ENCODE measurements around the gene HINT3. TPM values are rescaled to one million over a fixed set of nuclear protein-coding genes. Genes with fewer than 3 reads are reported as not detected.
"Not testable (repeated sequence)": the region's sequence is repeated elsewhere in the genome, so short reads cannot be mapped to it uniquely, and the experiment has no call there.

The HINT3 gene
- total RNA-seq, 1 donor from 2014 or later = 8.5 TPM

DNA sequence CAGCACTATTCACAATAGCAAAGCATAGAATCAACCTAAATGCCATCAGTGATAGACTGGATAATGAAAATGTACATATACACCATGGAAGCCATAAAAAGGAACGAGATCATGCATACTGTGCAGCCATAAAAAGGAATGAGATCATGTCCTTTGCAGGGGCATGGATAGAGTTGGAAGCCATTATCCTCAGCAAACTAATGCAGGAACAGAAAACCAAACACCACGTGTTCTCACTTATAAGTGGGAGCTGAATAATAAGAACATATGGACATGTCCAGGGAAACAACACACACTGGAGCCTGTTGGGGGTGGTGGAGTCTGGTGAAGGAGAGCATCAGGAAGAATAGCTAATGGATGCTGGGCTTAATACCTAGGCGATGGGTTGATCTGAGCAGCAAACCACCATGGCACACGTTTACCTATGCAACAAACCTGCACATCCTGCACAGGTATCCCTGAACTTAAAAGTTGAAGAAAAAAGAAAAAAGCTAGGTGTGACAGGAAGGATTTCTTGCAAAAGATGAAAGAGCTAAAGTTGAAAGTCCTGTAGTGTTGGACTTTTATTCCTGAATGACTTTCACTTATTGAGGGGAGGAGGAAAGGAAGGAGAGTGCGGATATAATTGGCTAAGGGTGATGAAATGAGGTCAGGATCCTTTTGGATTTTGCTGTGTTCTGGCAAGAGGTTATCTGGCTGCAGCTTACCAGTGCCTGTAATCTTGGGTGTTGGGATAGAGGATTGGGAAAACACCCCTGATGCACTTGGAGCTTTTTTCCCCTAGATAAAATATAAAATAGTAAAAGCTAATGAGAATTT is 38.3 kb downstream of the HINT3 start:
- intact Hi-C loops (cut with micrococcal nuclease) = loop anchor here (5.0 kb wide), 3 partner anchors 347 to 1272 kb away; partner anchors contain the start of genes CENPW and RNF146

DNA sequence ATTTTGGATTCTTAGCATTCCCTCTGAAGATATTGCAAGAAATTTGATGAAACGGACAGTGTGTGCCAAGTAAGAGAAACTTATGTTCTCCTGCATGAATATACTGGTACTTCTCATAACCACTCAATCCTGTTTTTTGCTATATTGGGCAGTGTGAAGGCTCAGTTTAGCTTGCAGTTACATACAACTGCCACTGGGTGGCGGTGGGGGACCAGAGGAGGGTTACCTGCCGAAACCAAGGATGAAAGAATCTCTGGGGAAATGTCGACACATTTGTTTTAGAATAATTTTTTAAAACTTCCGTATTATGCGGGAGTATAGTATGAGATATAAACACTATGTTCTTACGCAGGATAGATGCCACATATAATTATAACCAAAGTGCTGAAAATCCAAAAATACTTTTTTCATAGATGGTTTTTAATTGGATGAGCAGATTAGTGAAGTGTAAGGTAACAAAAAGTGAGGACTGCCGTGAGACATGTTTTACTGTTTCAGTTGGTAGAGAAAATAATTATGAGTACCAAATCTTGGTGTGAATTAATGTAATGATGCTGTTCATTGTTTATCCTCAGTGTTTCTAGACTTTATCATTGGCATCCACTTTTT is 39.5 kb downstream of the HINT3 start:
- intact Hi-C loops (cut with micrococcal nuclease) = loop anchor here (1.0 to 5.0 kb wide), 5 partner anchors 175 to 1271 kb away; partner anchors contain the start of genes CENPW and RNF146

DNA sequence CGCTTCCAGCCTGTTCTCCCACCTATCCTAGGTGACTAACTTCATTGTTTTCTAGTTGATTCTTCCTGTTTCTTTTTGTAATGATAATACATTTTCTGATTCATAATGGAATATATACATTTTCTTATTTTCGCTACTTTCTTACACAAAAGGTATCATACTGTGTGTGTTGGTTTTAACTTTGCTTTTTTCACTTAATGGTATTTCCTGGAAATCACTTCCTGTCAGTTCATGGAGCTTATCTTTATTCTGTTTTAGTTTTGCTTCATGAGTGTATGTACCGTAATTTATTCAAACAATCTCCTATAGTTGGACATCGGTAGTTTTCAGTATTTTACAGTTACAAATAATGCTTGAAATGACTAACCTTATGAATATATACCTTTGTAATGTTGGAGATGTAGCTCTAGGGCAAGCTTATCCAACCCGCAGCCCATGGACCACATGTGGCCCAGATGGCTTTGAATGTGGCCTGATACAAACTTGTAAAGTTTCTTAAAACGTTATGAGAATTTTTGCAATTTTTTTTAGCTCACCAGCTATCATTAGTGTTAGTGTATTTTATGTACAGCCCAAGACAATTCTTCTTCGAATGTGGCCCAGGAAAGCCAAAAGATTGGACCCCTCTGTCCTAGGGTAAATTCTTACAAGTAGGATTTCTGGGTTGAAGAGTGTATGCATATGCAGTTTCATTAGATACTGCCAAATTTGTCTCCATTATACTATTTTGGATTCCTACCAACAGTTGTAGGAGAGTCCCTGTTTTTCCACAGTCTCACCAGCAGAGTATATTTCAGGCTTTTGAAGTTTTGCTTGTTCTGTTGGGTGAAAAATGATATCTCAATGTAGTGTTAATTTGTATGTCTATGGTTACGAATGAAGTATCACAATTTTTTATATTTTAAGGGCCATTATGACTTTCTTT is 46.4 kb downstream of the HINT3 start:
- intact Hi-C loops (cut with micrococcal nuclease) = no loop called here

GRCh38 chr6:126007800-126008199 is 51.2 kb downstream of the HINT3 start:
- intact Hi-C loops (cut with micrococcal nuclease) = no loop called here

DNA sequence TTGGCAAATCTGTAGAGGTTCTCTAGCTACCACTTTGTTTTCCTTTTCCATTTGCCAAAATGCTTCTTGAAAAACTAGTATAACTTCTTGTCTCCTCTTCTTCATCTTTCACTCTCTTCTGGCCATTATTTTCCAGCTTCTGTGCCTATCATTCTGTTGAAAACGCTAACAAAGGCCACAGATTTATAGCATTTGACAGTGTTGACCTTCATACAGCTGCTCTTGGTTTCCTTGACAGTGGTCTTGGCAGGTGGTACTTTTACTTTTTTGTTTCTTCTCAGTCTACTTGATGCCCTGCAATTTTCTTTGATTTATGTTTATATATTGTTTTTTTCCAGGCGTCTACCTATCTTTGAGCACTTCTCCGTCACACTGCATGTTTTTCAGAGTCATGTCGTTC is 53.5 kb downstream of the HINT3 start:
- intact Hi-C loops (cut with micrococcal nuclease) = no loop called here

DNA sequence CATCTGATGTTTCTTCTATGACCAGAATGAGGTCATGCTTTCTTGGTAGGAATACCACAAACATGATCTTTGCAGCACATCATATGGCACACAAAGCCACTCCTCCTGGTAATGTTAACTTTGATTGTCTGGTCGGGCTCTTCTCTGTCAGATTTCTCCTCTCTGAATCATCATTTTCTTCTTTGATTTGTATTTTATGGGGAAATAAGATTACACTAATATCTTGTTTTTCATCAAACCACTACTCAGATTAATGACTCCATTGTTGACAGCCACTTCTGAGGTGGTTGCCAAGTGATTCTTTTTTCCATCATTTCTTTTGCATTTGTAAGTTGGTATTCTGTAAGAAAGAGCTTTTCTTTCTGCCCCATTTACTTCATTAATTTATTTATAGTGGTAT is 59.3 kb downstream of the HINT3 start:
- intact Hi-C loops (cut with micrococcal nuclease) = no loop called here

DNA sequence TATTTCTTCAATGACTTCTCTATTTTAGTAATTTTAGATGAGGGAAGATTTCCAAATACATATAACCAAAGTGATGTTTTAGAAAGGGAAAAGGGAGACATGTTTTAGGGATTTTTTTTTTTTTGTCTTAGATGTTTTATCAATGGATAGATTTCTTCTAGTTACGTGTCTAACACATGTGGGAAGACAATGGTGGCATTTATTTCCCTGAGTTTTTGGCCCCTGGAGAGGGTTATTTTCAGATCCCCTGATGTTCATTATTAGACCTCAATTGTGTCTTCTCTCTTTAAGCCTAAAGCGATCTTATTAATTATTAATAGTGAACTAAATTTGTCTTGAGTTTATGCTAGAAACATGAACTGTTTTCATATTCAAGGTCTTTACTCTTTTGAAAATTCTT is 60.0 kb downstream of the HINT3 start:
- intact Hi-C loops (cut with micrococcal nuclease) = no loop called here

DNA sequence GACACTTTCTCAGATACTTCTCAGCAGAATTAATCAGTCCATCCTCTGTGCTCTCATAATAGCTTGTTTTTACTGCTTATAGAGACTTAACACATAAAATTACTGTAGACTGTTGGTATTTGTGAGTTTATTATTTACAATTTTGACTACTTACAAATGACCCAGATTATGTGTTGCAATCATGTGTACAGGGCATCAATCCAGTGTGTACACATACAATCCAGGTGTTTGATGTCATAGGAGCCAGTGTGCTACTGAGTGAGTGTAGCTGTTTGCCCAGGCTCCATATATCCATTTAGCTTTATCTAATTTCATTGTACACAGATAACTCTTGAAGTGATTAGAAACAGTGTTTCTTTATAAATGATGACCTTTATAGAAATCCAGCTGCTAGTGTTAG is 61.1 kb downstream of the HINT3 start:
- intact Hi-C loops (cut with micrococcal nuclease) = no loop called here

GRCh38 chr6:126020305-126021050 is 63.9 kb downstream of the HINT3 start:
- intact Hi-C loops (cut with micrococcal nuclease) = no loop called here

DNA sequence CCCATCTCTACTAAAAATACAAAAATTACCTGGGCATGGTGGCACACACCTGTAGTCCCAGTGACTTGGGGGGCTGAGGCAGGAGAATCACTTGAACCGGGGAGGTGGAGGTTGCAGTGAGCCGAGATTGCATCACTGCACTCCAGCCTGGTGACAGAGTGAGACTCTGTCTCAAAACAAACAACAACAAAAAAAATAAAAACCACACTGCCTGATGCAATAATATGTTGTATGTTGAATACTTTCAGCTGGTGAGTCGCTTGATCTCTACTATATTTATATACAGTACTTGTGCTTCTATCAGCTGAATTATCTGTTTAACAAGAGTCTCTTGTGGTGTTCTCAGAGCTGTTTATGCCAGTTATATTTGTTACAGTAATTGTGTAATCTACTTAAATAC is 66.9 kb downstream of the HINT3 start:
- intact Hi-C loops (cut with micrococcal nuclease) = not testable (repeated sequence)

- intact Hi-C loops (cut with micrococcal nuclease) = no loop called here
Measured at GRCh38 chr6:126026001-126026400, 69.4 kb downstream of the HINT3 start.

DNA sequence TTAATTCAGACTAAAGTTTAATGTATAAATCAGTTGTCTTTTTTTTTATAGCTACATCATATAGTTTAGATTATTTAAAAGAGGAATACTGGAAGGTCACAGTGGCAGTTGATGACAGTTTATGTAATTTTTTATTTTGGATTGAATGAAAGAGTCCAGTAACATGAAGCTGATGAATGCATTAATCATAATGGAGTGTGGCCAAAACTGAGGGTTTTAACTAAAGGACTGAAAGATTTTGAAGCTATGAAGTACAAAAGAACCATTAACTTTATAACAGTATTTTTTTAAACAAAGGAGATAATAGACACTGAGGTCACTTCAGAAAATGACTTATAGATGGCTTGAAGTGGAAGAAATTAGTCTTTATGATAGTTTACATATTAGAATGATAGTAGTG is 71.0 kb downstream of the HINT3 start:
- intact Hi-C loops (cut with micrococcal nuclease) = no loop called here

Other genes with a start within 250 kb of the HINT3 start
- not detected in 2 replicates for gene HEY2, start 207.1 kb upstream of the HINT3 start, total RNA-seq
- gene NCOA7, start 165.8 kb upstream of the HINT3 start, total RNA-seq = 36.3 and 41.5 TPM in 2 replicates
- gene TRMT11, start 29.8 kb downstream of the HINT3 start, total RNA-seq = 18.1 and 19.8 TPM in 2 replicates

All from T-helper 2 cell treated with Interferon-gamma antibody and Interleukin-4, amounts not matched to agents 100 ng/mL and 5 ng/mL, for 36 hours (primary cell).